ENCODE results near the gene GRIK5.

GRIK5 gene

GRCh38 chr19:42088471-42089190 is 18.6 kb upstream of the GRIK5 start:
- Mint-ChIP-seq H3K4me3 (no peak overlapping the region), H3K9me3 (no peaks in the 10 kb centered on the region)

GRCh38 chr19:42086770-42087550 is 17.0 kb upstream of the GRIK5 start:
- Mint-ChIP-seq H3K27ac (no peak overlapping the region), H3K27me3 (no peaks in the 10 kb centered on the region), H3K9me3 (no peaks in the 10 kb centered on the region), H3K4me1 (ENCODE audit: low read depth) (peaks cover 33% of the 10 kb centered on the region), H3K4me3 (no peak overlapping the region), H3K36me3 (ENCODE audit: low read depth) (peaks cover 36% of the 10 kb centered on the region)
- DNase-seq = no peak

More at GRCh38 chr19:42088471-42089190, 18.6 kb upstream of the GRIK5 start:
- peaks cover 38% of the 10 kb centered on the region for H3K36me3 Mint-ChIP-seq (ENCODE audit: low read depth)
- H3K27ac Mint-ChIP-seq = peak overlapping the region; percentile 27
- no peaks in the 10 kb centered on the region for H3K27me3 Mint-ChIP-seq
- H3K4me1 Mint-ChIP-seq (ENCODE audit: low read depth) = peaks cover 35% of the 10 kb centered on the region
- DNase-seq = no peak

- Mint-ChIP-seq H3K9me3 (no peaks in the 10 kb centered on the region), H3K27ac (peak overlapping the region; percentile 62), H3K36me3 (ENCODE audit: low read depth) (peaks cover 40% of the 10 kb centered on the region), H3K4me3 (no peak overlapping the region), H3K4me1 (ENCODE audit: low read depth) (peaks cover 37% of the 10 kb centered on the region), H3K27me3 (no peaks in the 10 kb centered on the region)
- DNase-seq = no peak
These were observed 16.3 kb upstream of the GRIK5 start for GRCh38 chr19:42086188-42086736.

- H3K27ac Mint-ChIP-seq = peak overlapping the region; percentile 35
- H3K9me3 Mint-ChIP-seq = no peaks in the 10 kb centered on the region
These were observed 13.5 kb upstream of the GRIK5 start for GRCh38 chr19:42083537-42083936.

GRCh38 chr19:42081584-42082203 is 11.7 kb upstream of the GRIK5 start:
- no peak for DNase-seq
- Mint-ChIP-seq H3K4me1 (ENCODE audit: low read depth) (peaks cover 39% of the 10 kb centered on the region), H3K36me3 (ENCODE audit: low read depth) (peaks cover 69% of the 10 kb centered on the region), H3K27ac (peak overlapping the region; percentile 72), H3K27me3 (no peaks in the 10 kb centered on the region), H3K9me3 (no peaks in the 10 kb centered on the region), H3K4me3 (no peak overlapping the region)

More at GRCh38 chr19:42083537-42083936, 13.5 kb upstream of the GRIK5 start:
- DNase-seq = no peak
- Mint-ChIP-seq H3K36me3 (ENCODE audit: low read depth) (peaks cover 52% of the 10 kb centered on the region), H3K4me1 (ENCODE audit: low read depth) (peaks cover 26% of the 10 kb centered on the region), H3K27me3 (no peaks in the 10 kb centered on the region), H3K4me3 (no peak overlapping the region)

- Mint-ChIP-seq H3K27ac (peak overlapping the region; percentile 72), H3K36me3 (ENCODE audit: low read depth) (peaks cover 75% of the 10 kb centered on the region), H3K4me3 (no peak overlapping the region)
These were observed 10.9 kb upstream of the GRIK5 start for GRCh38 chr19:42080764-42081375.

GRCh38 chr19:42079886-42080763 is 10.1 kb upstream of the GRIK5 start:
- H3K4me3 Mint-ChIP-seq = no peak overlapping the region
- no peaks in the 10 kb centered on the region for H3K9me3 Mint-ChIP-seq
- H3K27me3 Mint-ChIP-seq = no peaks in the 10 kb centered on the region
- no peak for DNase-seq
- H3K27ac Mint-ChIP-seq = peak overlapping the region; percentile 79
- peaks cover 78% of the 10 kb centered on the region for H3K36me3 Mint-ChIP-seq (ENCODE audit: low read depth)
- H3K4me1 Mint-ChIP-seq (ENCODE audit: low read depth) = peaks cover 46% of the 10 kb centered on the region

More at GRCh38 chr19:42080764-42081375, 10.9 kb upstream of the GRIK5 start:
- DNase-seq = no peak
- no peaks in the 10 kb centered on the region for H3K27me3 Mint-ChIP-seq
- no peaks in the 10 kb centered on the region for H3K9me3 Mint-ChIP-seq
- H3K4me1 Mint-ChIP-seq (ENCODE audit: low read depth) = peaks cover 42% of the 10 kb centered on the region

- Mint-ChIP-seq H3K27me3 (no peaks in the 10 kb centered on the region), H3K9me3 (no peaks in the 10 kb centered on the region), H3K27ac (peak overlapping the region; percentile 79), H3K4me1 (ENCODE audit: low read depth) (peaks cover 53% of the 10 kb centered on the region), H3K36me3 (ENCODE audit: low read depth) (peaks cover 75% of the 10 kb centered on the region), H3K4me3 (no peak overlapping the region)
- no peak for DNase-seq
These were observed 9.3 kb upstream of the GRIK5 start for GRCh38 chr19:42079276-42079669.

GRCh38 chr19:42078538-42079275 is 8.7 kb upstream of the GRIK5 start:
- no peaks in the 10 kb centered on the region for H3K9me3 Mint-ChIP-seq
- H3K27me3 Mint-ChIP-seq = no peaks in the 10 kb centered on the region
- no peak for DNase-seq
- H3K4me1 Mint-ChIP-seq (ENCODE audit: low read depth) = peaks cover 53% of the 10 kb centered on the region
- H3K4me3 Mint-ChIP-seq = peak overlapping the region; percentile 100
- peaks cover 72% of the 10 kb centered on the region for H3K36me3 Mint-ChIP-seq (ENCODE audit: low read depth)
- peak overlapping the region; percentile 93 for H3K27ac Mint-ChIP-seq

GRCh38 chr19:42078058-42078457 is 8.1 kb upstream of the GRIK5 start:
- Mint-ChIP-seq H3K4me3 (peak overlapping the region; percentile 100), H3K9me3 (no peaks in the 10 kb centered on the region), H3K27ac (peak overlapping the region; percentile 93), H3K36me3 (ENCODE audit: low read depth) (peaks cover 68% of the 10 kb centered on the region), H3K4me1 (ENCODE audit: low read depth) (peaks cover 53% of the 10 kb centered on the region), H3K27me3 (no peaks in the 10 kb centered on the region)
- no peak for DNase-seq

- Mint-ChIP-seq H3K4me3 (peak overlapping the region; percentile 100), H3K4me1 (ENCODE audit: low read depth) (peaks cover 48% of the 10 kb centered on the region), H3K27ac (peak overlapping the region; percentile 93), H3K36me3 (ENCODE audit: low read depth) (peaks cover 58% of the 10 kb centered on the region), H3K27me3 (no peaks in the 10 kb centered on the region), H3K9me3 (no peaks in the 10 kb centered on the region)
- no peak for DNase-seq
These were observed 6.5 kb upstream of the GRIK5 start for GRCh38 chr19:42076380-42076944.

- Mint-ChIP-seq H3K4me3 (peak within 1 kb of the TSS; percentile 100), H3K27me3 (no peaks in the 10 kb centered on the region), H3K27ac (peak within 1 kb of the TSS; percentile 100), H3K9me3 (no peaks in the 10 kb centered on the region), H3K4me1 (ENCODE audit: low read depth) (peaks cover 42% of the 10 kb centered on the region), H3K36me3 (ENCODE audit: low read depth) (peaks cover 52% of the 10 kb centered on the region)
- peak; percentile 97 for DNase-seq
These were observed 5.8 kb upstream of the GRIK5 start, which contains the start of gene ZNF574 for GRCh38 chr19:42075616-42076379. Gene ZNF574, plus strand, starts transcription at chr19:42076166. Its CDS starts 2,441 bp downstream, at chr19:42078607.

All from activated T-cell treated with anti-CD3 and anti-CD28 coated beads, Interleukin-2, amount 50 U/mL, for 24 hours (primary cell).